H1 (cell line): ENCODE results near the gene S100A13.

Experiments
- BRCA1 ChIP-seq: IDR thresholded peaks from 2 replicates; pipeline ENCODE4 v1.6.1; 2012; ENCODE audit warnings: low read depth, low read length, improper control_type of control experiment
- EZH2 ChIP-seq: fragments of 200-600 bp; sonication (generic); IDR thresholded peaks from 2 replicates; pipeline ENCODE4 v1.7.1; 2012; ENCODE audit warnings: low read depth, mild to moderate bottlenecking, moderate library complexity, low read length, inconsistent platforms; ENCODE audit not compliant: severe bottlenecking
- FOSL1 ChIP-seq: IDR thresholded peaks from 2 replicates; pipeline ENCODE4 v1.6.1; 2011; ENCODE audit warnings: mild to moderate bottlenecking, low read depth, low read length, moderate library complexity; ENCODE audit not compliant: insufficient read depth
- POLR2AphosphoS5 ChIP-seq: IDR thresholded peaks from 2 replicates; pipeline ENCODE4 v1.6.1; 2011; ENCODE audit warnings: low read depth, low read length
- RFX5 ChIP-seq: IDR thresholded peaks from 2 replicates; pipeline ENCODE4 v1.6.1; 2011; ENCODE audit warnings: low read depth, low read length, improper control_type of control experiment, borderline replicate concordance
- SP1 ChIP-seq: IDR thresholded peaks from 2 replicates; pipeline ENCODE4 v1.6.1; 2011; ENCODE audit warnings: low read depth, low read length
- ZNF274 ChIP-seq: IDR thresholded peaks from 2 replicates; pipeline ENCODE4 v1.7.0; 2012; ENCODE audit warnings: low read length, borderline replicate concordance; ENCODE audit errors: extremely low read depth
- TF ChIP-seq, protein P1 (sequence below): IDR thresholded peaks from 2 replicates; pipeline ENCODE4 v1.6.1; 2011; ENCODE audit warnings: low read depth, mild to moderate bottlenecking, low read length; ENCODE audit not compliant: insufficient read depth
- TF ChIP-seq, protein P2 (sequence below), 3 experiments: IDR thresholded peaks; 1 replicate in 2 of 3; 2 replicates in 1 of 3; pipeline versions ENCODE4 v1.5.1 to v1.6.1; 2011; ENCODE audit warnings: low read length in 3 of 3, mild to moderate bottlenecking in 3 of 3, inconsistent platforms in 2 of 3, low read depth in 1 of 3, moderate library complexity in 1 of 3; ENCODE audit not compliant: insufficient read depth in 1 of 3; ENCODE audit errors: control extremely low read depth in 1 of 3

DNA sequence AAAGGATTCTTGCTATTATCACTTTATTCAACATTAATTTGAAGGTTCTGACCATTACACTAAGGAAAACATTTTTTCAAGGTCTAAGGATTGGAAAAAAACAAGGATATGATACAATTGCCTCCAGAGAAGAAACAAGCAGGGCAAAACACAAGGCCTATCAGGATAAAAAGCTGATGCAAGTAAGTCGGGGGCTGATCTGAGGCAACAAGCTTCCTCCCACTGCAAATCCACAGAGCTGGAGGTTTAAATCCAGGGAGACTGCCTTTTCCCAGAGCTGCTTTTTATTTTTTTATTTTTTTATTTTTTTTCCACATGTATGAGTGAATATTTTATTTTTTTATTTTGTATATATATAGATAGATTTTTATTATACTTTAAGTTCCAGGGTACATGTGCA, 42.3 kb downstream of the S100A13 start:
- TF ChIP-seq SP1, result no peak
- no peak for TF ChIP-seq BRCA1
- TF ChIP-seq FOSL1, result no peak
- no peak for TF ChIP-seq POLR2AphosphoS5
- TF ChIP-seq ZNF274, result no peak
- TF ChIP-seq RFX5, result no peak
- TF ChIP-seq, protein P1, sequence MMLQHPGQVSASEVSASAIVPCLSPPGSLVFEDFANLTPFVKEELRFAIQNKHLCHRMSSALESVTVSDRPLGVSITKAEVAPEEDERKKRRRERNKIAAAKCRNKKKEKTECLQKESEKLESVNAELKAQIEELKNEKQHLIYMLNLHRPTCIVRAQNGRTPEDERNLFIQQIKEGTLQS, result no peak
- TF ChIP-seq, protein P2, sequence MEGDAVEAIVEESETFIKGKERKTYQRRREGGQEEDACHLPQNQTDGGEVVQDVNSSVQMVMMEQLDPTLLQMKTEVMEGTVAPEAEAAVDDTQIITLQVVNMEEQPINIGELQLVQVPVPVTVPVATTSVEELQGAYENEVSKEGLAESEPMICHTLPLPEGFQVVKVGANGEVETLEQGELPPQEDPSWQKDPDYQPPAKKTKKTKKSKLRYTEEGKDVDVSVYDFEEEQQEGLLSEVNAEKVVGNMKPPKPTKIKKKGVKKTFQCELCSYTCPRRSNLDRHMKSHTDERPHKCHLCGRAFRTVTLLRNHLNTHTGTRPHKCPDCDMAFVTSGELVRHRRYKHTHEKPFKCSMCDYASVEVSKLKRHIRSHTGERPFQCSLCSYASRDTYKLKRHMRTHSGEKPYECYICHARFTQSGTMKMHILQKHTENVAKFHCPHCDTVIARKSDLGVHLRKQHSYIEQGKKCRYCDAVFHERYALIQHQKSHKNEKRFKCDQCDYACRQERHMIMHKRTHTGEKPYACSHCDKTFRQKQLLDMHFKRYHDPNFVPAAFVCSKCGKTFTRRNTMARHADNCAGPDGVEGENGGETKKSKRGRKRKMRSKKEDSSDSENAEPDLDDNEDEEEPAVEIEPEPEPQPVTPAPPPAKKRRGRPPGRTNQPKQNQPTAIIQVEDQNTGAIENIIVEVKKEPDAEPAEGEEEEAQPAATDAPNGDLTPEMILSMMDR (IDR thresholded peaks at IDR 0.05; ENCODE audit: control extremely low read depth in 1 of 3, insufficient read depth in 1 of 3, low read depth in 1 of 3, low read length in 3 of 3), result no peak
- TF ChIP-seq EZH2, result no peak
